Panc1 (cell line): ENCODE data around the gene RGS3.

ENCODE experiments used
- POLR2AphosphoS5 ChIP-seq: IDR thresholded peaks from 2 replicates; pipeline ENCODE4 v1.6.1; 2012; ENCODE audit warnings: mild to moderate bottlenecking, low read depth, low read length, moderate library complexity
- TF ChIP-seq, protein P1 (sequence below): fragments of 450-650 bp; IDR thresholded peaks from 2 replicates; pipeline ENCODE4 v1.5.1; 2017; ENCODE audit warnings: mild to moderate bottlenecking
- TF ChIP-seq, protein P2 (sequence below), 2 experiments: IDR thresholded peaks; 2 replicates each; pipeline ENCODE4 v1.6.1; 2011 to 2012; ENCODE audit warnings: low read depth in 2 of 2, control low read depth in 1 of 2, low read length in 1 of 2, mild to moderate bottlenecking in 1 of 2, moderate library complexity in 1 of 2; ENCODE audit not compliant: insufficient read depth in 1 of 2

DNA sequence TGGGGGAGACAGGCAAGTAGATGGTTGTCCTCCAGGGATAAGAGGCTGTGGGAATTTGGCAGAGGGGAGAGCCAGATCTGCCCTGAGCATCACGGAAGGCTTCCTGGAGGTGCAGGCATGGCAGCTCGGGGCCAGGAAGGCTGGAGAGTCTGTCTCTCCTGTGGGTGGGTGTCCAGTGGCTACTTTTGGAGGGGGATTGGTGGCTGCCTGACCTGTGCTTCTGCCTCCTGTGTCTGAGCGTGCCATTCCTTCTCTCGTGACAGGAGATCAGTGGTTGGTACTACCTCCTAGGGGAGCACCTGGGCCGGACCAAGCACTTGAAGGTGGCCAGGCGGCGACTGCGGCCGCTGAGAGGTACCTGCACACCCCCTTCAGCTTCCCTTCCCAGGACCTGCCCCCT lies 33.5 kb downstream of the RGS3 start:
- TF ChIP-seq, protein P1, sequence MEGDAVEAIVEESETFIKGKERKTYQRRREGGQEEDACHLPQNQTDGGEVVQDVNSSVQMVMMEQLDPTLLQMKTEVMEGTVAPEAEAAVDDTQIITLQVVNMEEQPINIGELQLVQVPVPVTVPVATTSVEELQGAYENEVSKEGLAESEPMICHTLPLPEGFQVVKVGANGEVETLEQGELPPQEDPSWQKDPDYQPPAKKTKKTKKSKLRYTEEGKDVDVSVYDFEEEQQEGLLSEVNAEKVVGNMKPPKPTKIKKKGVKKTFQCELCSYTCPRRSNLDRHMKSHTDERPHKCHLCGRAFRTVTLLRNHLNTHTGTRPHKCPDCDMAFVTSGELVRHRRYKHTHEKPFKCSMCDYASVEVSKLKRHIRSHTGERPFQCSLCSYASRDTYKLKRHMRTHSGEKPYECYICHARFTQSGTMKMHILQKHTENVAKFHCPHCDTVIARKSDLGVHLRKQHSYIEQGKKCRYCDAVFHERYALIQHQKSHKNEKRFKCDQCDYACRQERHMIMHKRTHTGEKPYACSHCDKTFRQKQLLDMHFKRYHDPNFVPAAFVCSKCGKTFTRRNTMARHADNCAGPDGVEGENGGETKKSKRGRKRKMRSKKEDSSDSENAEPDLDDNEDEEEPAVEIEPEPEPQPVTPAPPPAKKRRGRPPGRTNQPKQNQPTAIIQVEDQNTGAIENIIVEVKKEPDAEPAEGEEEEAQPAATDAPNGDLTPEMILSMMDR, result no peak
- TF ChIP-seq, protein P2, sequence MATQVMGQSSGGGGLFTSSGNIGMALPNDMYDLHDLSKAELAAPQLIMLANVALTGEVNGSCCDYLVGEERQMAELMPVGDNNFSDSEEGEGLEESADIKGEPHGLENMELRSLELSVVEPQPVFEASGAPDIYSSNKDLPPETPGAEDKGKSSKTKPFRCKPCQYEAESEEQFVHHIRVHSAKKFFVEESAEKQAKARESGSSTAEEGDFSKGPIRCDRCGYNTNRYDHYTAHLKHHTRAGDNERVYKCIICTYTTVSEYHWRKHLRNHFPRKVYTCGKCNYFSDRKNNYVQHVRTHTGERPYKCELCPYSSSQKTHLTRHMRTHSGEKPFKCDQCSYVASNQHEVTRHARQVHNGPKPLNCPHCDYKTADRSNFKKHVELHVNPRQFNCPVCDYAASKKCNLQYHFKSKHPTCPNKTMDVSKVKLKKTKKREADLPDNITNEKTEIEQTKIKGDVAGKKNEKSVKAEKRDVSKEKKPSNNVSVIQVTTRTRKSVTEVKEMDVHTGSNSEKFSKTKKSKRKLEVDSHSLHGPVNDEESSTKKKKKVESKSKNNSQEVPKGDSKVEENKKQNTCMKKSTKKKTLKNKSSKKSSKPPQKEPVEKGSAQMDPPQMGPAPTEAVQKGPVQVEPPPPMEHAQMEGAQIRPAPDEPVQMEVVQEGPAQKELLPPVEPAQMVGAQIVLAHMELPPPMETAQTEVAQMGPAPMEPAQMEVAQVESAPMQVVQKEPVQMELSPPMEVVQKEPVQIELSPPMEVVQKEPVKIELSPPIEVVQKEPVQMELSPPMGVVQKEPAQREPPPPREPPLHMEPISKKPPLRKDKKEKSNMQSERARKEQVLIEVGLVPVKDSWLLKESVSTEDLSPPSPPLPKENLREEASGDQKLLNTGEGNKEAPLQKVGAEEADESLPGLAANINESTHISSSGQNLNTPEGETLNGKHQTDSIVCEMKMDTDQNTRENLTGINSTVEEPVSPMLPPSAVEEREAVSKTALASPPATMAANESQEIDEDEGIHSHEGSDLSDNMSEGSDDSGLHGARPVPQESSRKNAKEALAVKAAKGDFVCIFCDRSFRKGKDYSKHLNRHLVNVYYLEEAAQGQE (IDR thresholded peaks at IDR 0.05; ENCODE audit: insufficient read depth in 1 of 2, low read depth in 2 of 2, low read length in 1 of 2), result no peak
- no peak for TF ChIP-seq POLR2AphosphoS5
